Measurements from ENCODE around the gene SESN1.

Gene SESN1

GRCh38 chr6:109001291-109001894 is 93.3 kb downstream of the SESN1 start:
- DNase-seq (ENCODE audit: low read depth, low spot score), result no peak
- no peak overlapping the region for H3K4me3 ChIP-seq (ENCODE audit: low read depth, low read length)
- TF ChIP-seq CTCF (IDR thresholded peaks at IDR 0.05; ENCODE audit: insufficient read depth, low read length, missing control alignments), result no peak
- ChIA-PET POLR2A (no interaction called here), CTCF (no interaction called here)

- CTCF ChIA-PET, result no interaction called here
- H3K4me3 ChIP-seq (ENCODE audit: low read depth, low read length), result no peak overlapping the region
- DNase-seq (ENCODE audit: low read depth, low spot score), result no peak
- POLR2A ChIA-PET, result no interaction called here
- TF ChIP-seq CTCF (IDR thresholded peaks at IDR 0.05; ENCODE audit: insufficient read depth, low read length, missing control alignments), result no peak
Observed at GRCh38 chr6:109000289-109000688, 94.4 kb downstream of the SESN1 start.

- ChIA-PET CTCF (no interaction called here), POLR2A (no interaction called here)
- H3K4me3 ChIP-seq (ENCODE audit: low read depth, low read length), result no peak overlapping the region
- no peak for TF ChIP-seq CTCF (IDR thresholded peaks at IDR 0.05; ENCODE audit: insufficient read depth, low read length, missing control alignments)
- DNase-seq (ENCODE audit: low read depth, low spot score), result no peak
Observed at GRCh38 chr6:108999428-108999827, 95.2 kb downstream of the SESN1 start.

GRCh38 chr6:108998485-108998884 is 96.2 kb downstream of the SESN1 start:
- CTCF ChIA-PET, result no interaction called here
- DNase-seq (ENCODE audit: low read depth, low spot score), result no peak
- POLR2A ChIA-PET, result no interaction called here
- TF ChIP-seq CTCF (IDR thresholded peaks at IDR 0.05; ENCODE audit: insufficient read depth, low read length, missing control alignments), result no peak
- no peak overlapping the region for H3K4me3 ChIP-seq (ENCODE audit: low read depth, low read length)

- TF ChIP-seq CTCF (IDR thresholded peaks at IDR 0.05; ENCODE audit: insufficient read depth, low read length, missing control alignments), result no peak
- DNase-seq (ENCODE audit: low read depth, low spot score), result no peak
- ChIA-PET POLR2A (no interaction called here), CTCF (interaction anchor here (1.5 kb wide), 1 partner anchor 9 kb away, joined by 3 read pairs; no protein-coding TSS in a partner anchor)
- no peak overlapping the region for H3K4me3 ChIP-seq (ENCODE audit: low read depth, low read length)
Observed at GRCh38 chr6:108996208-108996607, 98.4 kb downstream of the SESN1 start.

- no peak overlapping the region for H3K4me3 ChIP-seq (ENCODE audit: low read depth, low read length)
- ChIA-PET CTCF (interaction anchor here (1.5 kb wide), 1 partner anchor 9 kb away, joined by 3 read pairs; no protein-coding TSS in a partner anchor), POLR2A (no interaction called here)
- TF ChIP-seq CTCF (IDR thresholded peaks at IDR 0.05; ENCODE audit: insufficient read depth, low read length, missing control alignments), result no peak
- no peak for DNase-seq (ENCODE audit: low read depth, low spot score)
Observed at GRCh38 chr6:108995296-108995695, 99.3 kb downstream of the SESN1 start.
